Heart right ventricle (tissue), 16 donors: ENCODE results near the gene CABP7. TPM values are rescaled to one million over a fixed set of nuclear protein-coding genes. Genes with fewer than 3 reads are reported as not detected.
A peak's percentile ranks its signal among the peaks of the same experiment; 100 is the strongest.
"Not testable (repeated sequence)": the region's sequence is repeated elsewhere in the genome, so short reads cannot be mapped to it uniquely, and the experiment has no call there.

ENCODE experiments used
- ATAC-seq, 8 donors: fragments of 200-7000 bp; cut with Tn5 transposase; one replicate each; pipeline ENCODE4 v1.9.1; 2020; ENCODE audit warnings: mild to moderate bottlenecking in 8 of 8, moderate library complexity in 8 of 8, moderate number of reproducible peaks in 1 of 8
- DNase-seq, 2 donors: peaks; one replicate each; pipeline ENCODE4 v3.0.0-alpha.2; 2020
- H3K27ac ChIP-seq, 10 donors: fragments of 200-600 bp; sonication (generic) in 2 of 10; one replicate each; pipeline versions ENCODE4 v1.5.0 to v1.8.0; 2020 to 2022; ENCODE audit warnings: mild to moderate bottlenecking in 3 of 10
- H3K27me3 ChIP-seq, 7 donors: fragments of 200-600 bp; one replicate each; pipeline ENCODE4 v1.8.0; 2021 to 2022; ENCODE audit warnings: mild to moderate bottlenecking in 2 of 7
- H3K36me3 ChIP-seq, 9 donors: fragments of 200-600 bp; sonication (generic) in 1 of 9; one replicate each; pipeline versions ENCODE4 v1.5.0 to v1.8.0; 2020 to 2022; ENCODE audit warnings: mild to moderate bottlenecking in 2 of 9
- H3K4me1 ChIP-seq, 9 donors: fragments of 200-600 bp; sonication (generic) in 1 of 9; one replicate each; pipeline versions ENCODE4 v1.5.0 to v1.8.0; 2020 to 2022; ENCODE audit warnings: mild to moderate bottlenecking in 4 of 9
- H3K4me3 ChIP-seq, 10 donors: fragments of 200-600 bp; sonication (generic) in 2 of 10; one replicate each; pipeline versions ENCODE4 v1.5.0 to v1.8.0; 2020 to 2022; ENCODE audit warnings: mild to moderate bottlenecking in 7 of 10, moderate library complexity in 2 of 10
- H3K9me3 ChIP-seq, 11 donors: fragments of 200-600 bp in 10 of 11; sonication (generic) in 2 of 11; one replicate each; pipeline versions ENCODE4 v1.5.0 to v1.8.0; 2013 to 2022; ENCODE audit warnings: mild to moderate bottlenecking in 2 of 11, control low read depth in 1 of 11, moderate library complexity in 1 of 11
- CTCF ChIP-seq, 9 donors: fragments of 200-600 bp; sonication (generic) in 2 of 9; IDR thresholded peaks; one replicate each; pipeline versions ENCODE4 v1.5.0 to v1.8.0; 2021 to 2022; ENCODE audit warnings: antibody characterized with exemption in 9 of 9, mild to moderate bottlenecking in 5 of 9, moderate library complexity in 1 of 9
- WGBS, 2 donors: extraction: QIAGEN DNeasy Blood & Tissue Kit; methylation state at CpG; one replicate each; pipeline ENCODE4 v1.1.7; 2013; ENCODE audit warnings: inconsistent platforms in 1 of 2; 5-methylcytosine and 5-hydroxymethylcytosine counted together
- intact Hi-C, 10 donors: fragments of 100-400 bp; cut with DNase I; formaldehyde crosslinking; loops; one replicate each; pipeline versions ENCODE4 v1.11.1 to v1.14.2; 2022
- polyA plus RNA-seq, 2 donors: library from polyadenylated mRNA; stranded (reverse); fragments of 200-250 nt; gene quantifications; one replicate each; pipeline ENCODE4 v1.2.3, GENCODE V29; 2013
- total RNA-seq, 10 donors: library from RNA; stranded (reverse); fragmentation: NEBNext Ultra II Directional in 3 of 10; extraction: Animal tissue kit (Norgen Biotek cat#: 25700) in 3 of 10; gene quantifications; one replicate each; pipeline versions ENCODE4 v1.2.1 to v1.2.4, GENCODE V29; 2021 to 2023
- donor health status: Arrhythmogenic right ventricular cardiomyopathy.
- donor health status: ischemic (EF 13 %, LVEDD 7.1; RV severe dilation, severe dysfunction).
- donor health status: healthy with polysubstance abuse.
- donor health status: DM: no; HTN: yes; CAD: no.
- donor health status: DM: no; HTN: no; CAD: no.
- donor health status: ischemic (EF 25% LVEDD 6.9; RV normal size, moderate dysfunction).
- donor health status: ischemic (EF 25% LVEDD 5.7; RV mildly dilated, moderate dysfunction).
- donor health status: healthy.
- donor health status: DM: yes; HTN: yes; CAD: no.
- donor health status: Ischemic cardiomyopathy.
- donor health status: ischemic (EF 35%, LVEDD 5.7; RV mildly dilated, moderate dysfunction).
- donor health status: nonischemic (EF 11% LVEDD 7.7; RV severe dilation, severe dysfunction).
- donor health status: DM: yes; HTN: yes; CAD: no.
- donor health status: PGD.
- donor health status: ischemic (EF 29% LVEDD 5.4; RV normal size, mild dysfunction).
- donor health status: nonischemic (EF 23%, LVEDD 6.1; RV moderate dilation, normal function).

The CABP7 gene
- total and polyA plus RNA-seq, 12 donors: 0.07 to 0.15 TPM; not detected in 10

- ATAC-seq (no peak), DNase-seq (no peak)
- no peaks in the 10 kb centered on the region for H3K27me3 ChIP-seq
- H3K27ac ChIP-seq: peak overlapping the region in 1 of 10 donors; percentile 75
- no peak overlapping the region for H3K4me3 ChIP-seq
- intact Hi-C loops: no loop called here
- peaks cover 0 to 17% (median 4%) of the 10 kb centered on the region in 9 donors for H3K4me1 ChIP-seq
- peaks cover 0 to 48% (median 16%) of the 10 kb centered on the region in 9 donors for H3K36me3 ChIP-seq
- 94 to 95% methylated on average over 2 of the region's 2 CpGs for WGBS, 2 donors
- H3K9me3 ChIP-seq: no peaks in the 10 kb centered on the region
- no peak for TF ChIP-seq CTCF (IDR thresholded peaks at IDR 0.05)
Observed at GRCh38 chr22:29751669-29752068, 31.9 kb downstream of the CABP7 start.

GRCh38 chr22:29753808-29754657 lies 34.2 kb downstream of the CABP7 start:
- Histone ChIP-seq H3K4me3 (no peak overlapping the region), H3K27ac (no peak overlapping the region), H3K9me3 (no peaks in the 10 kb centered on the region), H3K4me1 (peaks cover 0 to 17% (median 7%) of the 10 kb centered on the region in 9 donors), H3K36me3 (peaks cover 0 to 27% (median 0%) of the 10 kb centered on the region in 9 donors), H3K27me3 (no peaks in the 10 kb centered on the region)
- 82 to 94% methylated on average over 16 of the region's 16 CpGs for WGBS, 2 donors
- no peak for DNase-seq
- TF ChIP-seq CTCF (IDR thresholded peaks at IDR 0.05): no peak
- intact Hi-C loops: loop anchor here in 1 of 10 donors (2.0 kb wide), 1 partner anchor 65 kb away; no protein-coding TSS in a partner anchor
- ATAC-seq: peak in 1 of 8 donors; percentile 11

GRCh38 chr22:29754658-29755395 lies 35.0 kb downstream of the CABP7 start:
- DNase-seq, H3K9me3 ChIP-seq, H3K4me3 ChIP-seq, ATAC-seq, H3K27ac ChIP-seq, H3K27me3 ChIP-seq: not testable (repeated sequence)
- WGBS, 2 donors: 94 to 95% methylated on average over 11 of the region's 11 CpGs
- intact Hi-C loops: loop anchor here in 1 of 10 donors (2.0 kb wide), 1 partner anchor 66 kb away; no protein-coding TSS in a partner anchor
- H3K36me3 ChIP-seq: peaks cover 0 to 27% (median 0%) of the 10 kb centered on the region in 9 donors
- H3K4me1 ChIP-seq: peaks cover 0 to 18% (median 10%) of the 10 kb centered on the region in 9 donors

GRCh38 chr22:29755889-29756288 lies 36.1 kb downstream of the CABP7 start:
- TF ChIP-seq CTCF (IDR thresholded peaks at IDR 0.05): no peak
- DNase-seq: no peak
- peaks cover 0 to 18% (median 10%) of the 10 kb centered on the region in 9 donors for H3K4me1 ChIP-seq
- intact Hi-C loops: loop anchor here in 1 of 10 donors (2.0 kb wide), 1 partner anchor 67 kb away; no protein-coding TSS in a partner anchor
- H3K36me3 ChIP-seq: peaks cover 0 to 22% (median 0%) of the 10 kb centered on the region in 9 donors
- 81 to 87% methylated on average over 9 of the region's 9 CpGs for WGBS, 2 donors
- peak in 2 of 8 donors; percentile 33 to 44 for ATAC-seq
- no peaks in the 10 kb centered on the region for H3K27me3 ChIP-seq
- no peak overlapping the region for H3K4me3 ChIP-seq
- no peaks in the 10 kb centered on the region for H3K9me3 ChIP-seq
- H3K27ac ChIP-seq: no peak overlapping the region
